CD4-positive, alpha-beta T cell (primary cell): Measurements from ENCODE around the gene HMGA1. TPM values are rescaled to one million over a fixed set of nuclear protein-coding genes. Genes with fewer than 3 reads are reported as not detected.

Experiments used
- ATAC-seq: fragments of 200-7000 bp; cut with Tn5 transposase; one replicate; pipeline ENCODE4 v1.10.0; 2022; ENCODE audit warnings: mild to moderate bottlenecking; ENCODE audit not compliant: poor library complexity
- CTCF ChIA-PET: fragments of 350-600 bp; sonication (Branson Sonifier 250); formaldehyde crosslinking; loops from one replicate; lab custom pipeline; 2021; ENCODE audit warnings: antibody characterized with exemption, inconsistent platforms; lab: Charles Lee
- POLR2A ChIA-PET: fragments of 350-600 bp; sonication (Branson Sonifier 250); formaldehyde crosslinking; loops from one replicate; lab custom pipeline; 2021; ENCODE audit warnings: antibody characterized with exemption, inconsistent platforms; lab: Charles Lee
- DNase-seq, 14 experiments: peaks; one replicate each; pipeline ENCODE4 v3.0.0-alpha.2; 2013 to 2020; ENCODE audit warnings: mixed read lengths in 2 of 14
- H3K27ac ChIP-seq, 2 donors: one replicate each; pipeline versions ENCODE4 v1.5.1 to v1.7.0; 2013; ENCODE audit warnings: low read length in 2 of 2, low read depth in 1 of 2, mild to moderate bottlenecking in 1 of 2
- H3K27me3 ChIP-seq, 2 experiments: 1 replicate in 1 of 2; 2 replicates in 1 of 2; pipeline versions ENCODE4 v1.6.1 to v1.7.0; 2013; ENCODE audit warnings: low read length in 2 of 2, control low read depth in 1 of 2, mild to moderate bottlenecking in 1 of 2, moderate library complexity in 1 of 2; ENCODE audit not compliant: insufficient read depth in 2 of 2, control insufficient read depth in 1 of 2
- H3K36me3 ChIP-seq: one replicate; pipeline ENCODE4 v1.6.1; 2013; ENCODE audit warnings: low read length, control low read depth; ENCODE audit not compliant: insufficient read depth
- H3K4me1 ChIP-seq: one replicate; pipeline ENCODE4 v1.6.1; 2013; ENCODE audit warnings: low read length, control low read depth; ENCODE audit not compliant: insufficient read depth
- H3K4me3 ChIP-seq: one replicate; pipeline ENCODE4 v1.5.1; 2013; ENCODE audit warnings: mild to moderate bottlenecking, low read length, moderate library complexity
- H3K9me3 ChIP-seq, 2 experiments: 1 replicate in 1 of 2; 2 replicates in 1 of 2; pipeline versions ENCODE4 v1.6.1 to v1.7.0; 2013; ENCODE audit warnings: low read length in 2 of 2, mild to moderate bottlenecking in 2 of 2, control low read depth in 1 of 2, moderate library complexity in 1 of 2; ENCODE audit not compliant: control insufficient read depth in 1 of 2, insufficient read depth in 1 of 2
- H3K27ac Mint-ChIP-seq: one replicate; pipeline ENCODE4 v1.8.0; 2020; ENCODE audit warnings: mixed read lengths
- H3K27me3 Mint-ChIP-seq: one replicate; pipeline ENCODE4 v1.8.0; 2021; ENCODE audit warnings: mixed read lengths
- H3K36me3 Mint-ChIP-seq: one replicate; pipeline ENCODE4 v1.8.0; 2021; ENCODE audit warnings: low read depth, mixed read lengths
- H3K4me1 Mint-ChIP-seq: one replicate; pipeline ENCODE4 v1.8.0; 2021; ENCODE audit warnings: low read depth, mixed read lengths
- H3K4me3 Mint-ChIP-seq: one replicate; pipeline ENCODE4 v1.8.0; 2020; ENCODE audit warnings: mild to moderate bottlenecking, mixed read lengths
- H3K9me3 Mint-ChIP-seq: one replicate; pipeline ENCODE4 v1.8.0; 2020; ENCODE audit warnings: mixed read lengths
- CTCF ChIP-seq: fragments of 200-600 bp; IDR thresholded peaks from one replicate; pipeline ENCODE4 v1.8.0; 2022; ENCODE audit warnings: antibody characterized with exemption, mild to moderate bottlenecking
- intact Hi-C, 2 experiments: fragments of 100-400 bp; cut with DNase I in 1 of 2; cut with micrococcal nuclease in 1 of 2; formaldehyde crosslinking; loops; one replicate each; pipeline versions ENCODE4 v1.15.1 to v1.9.0; 2023 to 2025; cut with DNase I, micrococcal nuclease
- polyA plus RNA-seq, 2 donors: library from polyadenylated mRNA; unstranded; fragments of 120-200 nt; gene quantifications; one replicate each; pipeline ENCODE4 v1.2.1, GENCODE V29; 2013
- total RNA-seq, 174 experiments: library from RNA in 2 of 174; stranded (reverse) in 2 of 174; gene quantifications; one replicate each; pipeline ENCODE4 v1.2.3 and lab custom pipeline; 2021 to 2026

The HMGA1 gene, protein sequence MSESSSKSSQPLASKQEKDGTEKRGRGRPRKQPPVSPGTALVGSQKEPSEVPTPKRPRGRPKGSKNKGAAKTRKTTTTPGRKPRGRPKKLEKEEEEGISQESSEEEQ
- 100 to 1,000 TPM; 102 to 107 TPM for total RNA-seq
- 106 TPM for polyA plus RNA-seq (2013, experiment 1 of 2)
- 112 TPM for polyA plus RNA-seq (2013, experiment 2 of 2)
- 51.1 to 668 (median 134) reads per million in 172 experiments for total RNA-seq (lab: John Stamatoyannopoulos, UW)

DNA sequence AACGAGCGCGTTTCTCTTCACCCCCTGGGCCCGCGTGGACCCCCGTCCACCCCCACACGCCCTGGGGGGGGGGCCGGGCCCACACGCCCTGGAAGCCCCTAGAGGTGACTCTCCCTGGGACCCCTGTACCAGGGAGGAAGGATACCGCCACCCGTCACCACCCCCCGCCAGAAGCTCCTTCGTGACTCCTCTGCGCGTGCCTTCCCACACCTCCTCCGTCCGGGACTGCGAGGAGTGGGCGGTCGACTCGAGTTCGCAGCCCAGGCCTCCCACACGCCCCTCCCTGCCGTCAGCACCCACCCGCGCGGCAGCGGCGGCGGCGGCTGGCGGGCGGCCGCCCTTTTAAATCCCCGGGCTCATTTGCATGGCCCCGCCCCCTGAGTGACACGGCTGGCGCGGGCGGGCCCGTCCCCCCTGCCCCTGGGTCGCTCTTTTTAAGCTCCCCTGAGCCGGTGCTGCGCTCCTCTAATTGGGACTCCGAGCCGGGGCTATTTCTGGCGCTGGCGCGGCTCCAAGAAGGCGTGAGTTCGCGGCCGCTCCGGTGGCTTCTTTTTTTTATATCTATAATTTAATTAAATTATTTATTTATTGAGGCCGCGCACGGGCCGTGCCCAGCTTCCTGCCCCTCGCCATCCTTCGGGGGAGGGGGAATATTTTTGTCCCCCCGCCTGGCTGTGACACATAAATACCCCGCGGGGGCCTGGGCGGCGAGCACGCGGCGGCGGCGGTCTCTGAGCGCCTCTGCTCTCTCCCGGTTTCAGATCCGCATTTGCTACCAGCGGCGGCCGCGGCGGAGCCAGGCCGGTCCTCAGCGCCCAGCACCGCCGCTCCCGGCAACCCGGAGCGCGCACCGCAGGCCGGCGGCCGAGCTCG, at the start of gene HMGA1:
HMGA1 (plus strand) TSS at position 431 of the 873 bp plus-strand sequence. CDS start 3,908 bp downstream, outside the sequence.
- H3K27me3 Mint-ChIP-seq = no peaks in the 10 kb centered on the region
- TF ChIP-seq CTCF = no peak
- intact Hi-C loops = loop anchor here (1.0 to 10.0 kb wide), 5 partner anchors 12 to 1264 kb away; partner anchors contain the start of gene SNRPC (in 1 of the 2)
- ATAC-seq (peak; percentile 71), DNase-seq (peak; percentile 84 to 96 (median 89))
- peak within 1 kb of the TSS; percentile 99 for H3K27ac Mint-ChIP-seq
- no peaks in the 10 kb centered on the region for H3K9me3 Mint-ChIP-seq
- Histone ChIP-seq H3K36me3 (peaks cover 13% of the 10 kb centered on the region), H3K4me3 (peak within 1 kb of the TSS; percentile 90), H3K9me3 (no peaks in the 10 kb centered on the region), H3K27me3 (no peaks in the 10 kb centered on the region), H3K4me1 (peaks cover 41% of the 10 kb centered on the region), H3K27ac (peak within 1 kb of the TSS; percentile 97 to 99)
- H3K4me1 Mint-ChIP-seq = peaks cover 35% of the 10 kb centered on the region
- ChIA-PET POLR2A (interaction anchor here (0.6 to 2.6 kb wide), 34 partner anchors 9 to 1687 kb away, joined by 3 to 98 read pairs (median 4); partner anchors contain the start of genes BAK1, BLTP3A, NUDT3 and RPS10), CTCF (interaction anchor here (1.7 to 1.9 kb wide), 4 partner anchors 12 to 179 kb away, joined by 5 to 12 read pairs (median 10); partner anchors contain the start of gene SMIM29)
- peak within 1 kb of the TSS; percentile 97 for H3K4me3 Mint-ChIP-seq
- peaks cover 33% of the 10 kb centered on the region for H3K36me3 Mint-ChIP-seq

DNA sequence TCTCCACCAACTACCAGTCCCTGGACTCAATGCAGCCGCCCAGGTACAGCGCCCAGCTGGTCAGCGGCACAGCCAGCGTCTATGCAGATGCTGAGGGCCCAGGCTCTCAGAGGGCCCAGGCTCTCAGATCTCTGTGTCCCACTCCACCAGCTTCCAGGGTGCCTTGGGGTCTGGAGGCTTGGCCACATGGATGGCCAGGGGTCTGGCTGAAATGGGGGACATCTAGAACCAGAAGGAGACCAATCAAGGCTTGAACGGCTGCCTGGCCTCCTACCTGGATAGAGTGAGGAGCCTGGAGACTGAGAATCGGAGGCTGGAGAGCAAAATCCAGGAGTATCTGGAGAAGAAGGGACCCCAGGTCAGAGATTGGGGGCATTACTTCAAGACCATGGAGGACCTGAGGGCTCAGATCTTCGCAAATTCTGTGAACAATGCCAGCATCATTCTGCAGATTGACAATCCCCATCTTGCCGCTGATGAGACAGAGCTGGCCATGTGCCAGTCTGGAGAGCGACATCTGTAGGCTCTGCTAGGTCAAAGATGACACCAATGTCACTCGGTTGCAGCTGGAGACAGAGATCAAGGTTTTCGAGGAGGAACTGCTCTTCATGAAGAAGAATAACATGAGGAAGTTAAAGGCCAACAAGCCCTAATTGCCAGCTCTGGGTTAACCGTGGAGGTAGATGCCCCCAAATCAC, 46.7 kb upstream of the HMGA1 start:
- Mint-ChIP-seq H3K9me3 (no peaks in the 10 kb centered on the region), H3K27me3 (no peaks in the 10 kb centered on the region), H3K4me3 (no peak overlapping the region), H3K27ac (peak overlapping the region; percentile 11), H3K4me1 (peaks cover 15% of the 10 kb centered on the region), H3K36me3 (no peaks in the 10 kb centered on the region)
- DNase-seq = peak; percentile 43 to 84 (median 62)
- ChIA-PET POLR2A (interaction anchor here (0.7 to 1.2 kb wide), 3 partner anchors 46 to 59 kb away, joined by 3 to 5 read pairs (median 3); partner anchors contain the start of gene HMGA1), CTCF (interaction anchor here (0.8 to 2.0 kb wide), 8 partner anchors 11 to 230 kb away, joined by 3 to 9 read pairs (median 4); partner anchors contain the start of gene SMIM29)
- H3K27ac ChIP-seq = no peak overlapping the region
- H3K4me3 ChIP-seq = no peak overlapping the region
- peak; percentile 89 for ATAC-seq
- H3K9me3 ChIP-seq = no peaks in the 10 kb centered on the region
- no peaks in the 10 kb centered on the region for H3K27me3 ChIP-seq
- H3K36me3 ChIP-seq = no peaks in the 10 kb centered on the region
- intact Hi-C loops = loop anchor here (1.0 to 2.0 kb wide), 2 partner anchors 25 to 27 kb away; no protein-coding TSS in a partner anchor
- H3K4me1 ChIP-seq = peaks cover 12% of the 10 kb centered on the region
- no peak for TF ChIP-seq CTCF
